Esophagus (tissue), 2 donors: ENCODE measurements around the gene INHBA. TPM values are rescaled to one million over a fixed set of nuclear protein-coding genes. Genes with fewer than 3 reads are reported as not detected.
A peak's percentile ranks its signal among the peaks of the same experiment; 100 is the strongest.

Experiments
- H3K27ac ChIP-seq, 2 donors: one replicate each; pipeline ENCODE4 v1.5.1; 2013; ENCODE audit warnings: low read depth in 2 of 2, mild to moderate bottlenecking in 2 of 2, inconsistent platforms in 1 of 2, low read length in 1 of 2, moderate library complexity in 1 of 2
- H3K27me3 ChIP-seq, 2 donors: one replicate each; pipeline ENCODE4 v1.6.1; 2013; ENCODE audit warnings: low read length in 2 of 2, control low read depth in 1 of 2, mild to moderate bottlenecking in 1 of 2; ENCODE audit not compliant: insufficient read depth in 2 of 2, control insufficient read depth in 1 of 2
- H3K36me3 ChIP-seq, 2 donors: one replicate each; pipeline ENCODE4 v1.6.1; 2013; ENCODE audit warnings: low read length in 1 of 2; ENCODE audit not compliant: control insufficient read depth in 2 of 2, insufficient read depth in 2 of 2
- H3K4me1 ChIP-seq, 2 donors: one replicate each; pipeline ENCODE4 v1.6.1; 2013; ENCODE audit warnings: low read length in 1 of 2; ENCODE audit not compliant: control insufficient read depth in 2 of 2, insufficient read depth in 2 of 2
- H3K4me3 ChIP-seq, 2 donors: one replicate each; pipeline ENCODE4 v1.5.1; 2013; ENCODE audit warnings: low read length in 2 of 2, mild to moderate bottlenecking in 2 of 2, low read depth in 1 of 2, moderate library complexity in 1 of 2
- H3K9me3 ChIP-seq, 2 donors: one replicate each; pipeline ENCODE4 v1.6.1; 2013; ENCODE audit warnings: mild to moderate bottlenecking in 2 of 2, low read depth in 1 of 2, low read length in 1 of 2, moderate library complexity in 1 of 2; ENCODE audit not compliant: control insufficient read depth in 2 of 2, insufficient read depth in 1 of 2
- WGBS, 2 donors: extraction: QIAGEN DNeasy Blood & Tissue Kit; methylation state at CpG; one replicate each; pipeline ENCODE4 v1.1.7; 2013; 5-methylcytosine and 5-hydroxymethylcytosine counted together
- polyA plus RNA-seq, 2 donors: library from polyadenylated mRNA; stranded (reverse); fragments of 200-250 nt; gene quantifications; one replicate each; pipeline ENCODE4 v1.2.3, GENCODE V29; 2013
- donor health status: healthy with polysubstance abuse.
- donor health status: Bipolar disorder and iron deficiency.

The INHBA gene
- polyA plus RNA-seq, 2 donors = 0.42 to 0.61 TPM

DNA sequence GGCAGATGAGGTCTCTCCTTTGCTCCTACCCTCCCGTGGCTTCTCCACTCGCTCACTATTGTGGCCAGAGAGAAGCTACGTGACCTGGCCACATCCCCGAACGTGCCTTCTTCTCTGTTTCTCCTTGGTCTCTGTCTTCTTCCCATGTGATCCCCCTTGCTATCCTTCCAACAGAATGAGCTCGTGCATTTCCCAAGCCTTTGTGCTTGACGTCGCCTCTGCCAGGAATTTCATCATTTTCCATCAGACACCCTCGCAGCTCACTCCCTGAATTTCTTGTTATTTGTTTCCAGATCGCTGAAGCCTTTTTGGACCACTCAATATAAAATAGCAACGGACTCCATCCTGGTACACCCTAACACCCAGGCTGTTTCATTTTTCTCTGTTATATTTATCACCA, 13.8 kb upstream of the INHBA start:
- 70 to 76% methylated on average over 11 of the region's 11 CpGs for WGBS, 2 donors
- H3K36me3 ChIP-seq = no peaks in the 10 kb centered on the region
- H3K4me1 ChIP-seq = no peaks in the 10 kb centered on the region
- H3K27me3 ChIP-seq = peaks cover 0 to 2% of the 10 kb centered on the region in 2 donors
- H3K27ac ChIP-seq = no peak overlapping the region
- no peaks in the 10 kb centered on the region for H3K9me3 ChIP-seq
- no peak overlapping the region for H3K4me3 ChIP-seq

- Histone ChIP-seq H3K9me3 (no peaks in the 10 kb centered on the region), H3K27me3 (no peaks in the 10 kb centered on the region), H3K4me3 (no peak overlapping the region), H3K27ac (no peak overlapping the region), H3K36me3 (no peaks in the 10 kb centered on the region), H3K4me1 (no peaks in the 10 kb centered on the region)
- 82 to 90% methylated on average over 8 of the region's 8 CpGs for WGBS, 2 donors
Observed at GRCh38 chr7:41715000-41715399, 12.1 kb upstream of the INHBA start.

DNA sequence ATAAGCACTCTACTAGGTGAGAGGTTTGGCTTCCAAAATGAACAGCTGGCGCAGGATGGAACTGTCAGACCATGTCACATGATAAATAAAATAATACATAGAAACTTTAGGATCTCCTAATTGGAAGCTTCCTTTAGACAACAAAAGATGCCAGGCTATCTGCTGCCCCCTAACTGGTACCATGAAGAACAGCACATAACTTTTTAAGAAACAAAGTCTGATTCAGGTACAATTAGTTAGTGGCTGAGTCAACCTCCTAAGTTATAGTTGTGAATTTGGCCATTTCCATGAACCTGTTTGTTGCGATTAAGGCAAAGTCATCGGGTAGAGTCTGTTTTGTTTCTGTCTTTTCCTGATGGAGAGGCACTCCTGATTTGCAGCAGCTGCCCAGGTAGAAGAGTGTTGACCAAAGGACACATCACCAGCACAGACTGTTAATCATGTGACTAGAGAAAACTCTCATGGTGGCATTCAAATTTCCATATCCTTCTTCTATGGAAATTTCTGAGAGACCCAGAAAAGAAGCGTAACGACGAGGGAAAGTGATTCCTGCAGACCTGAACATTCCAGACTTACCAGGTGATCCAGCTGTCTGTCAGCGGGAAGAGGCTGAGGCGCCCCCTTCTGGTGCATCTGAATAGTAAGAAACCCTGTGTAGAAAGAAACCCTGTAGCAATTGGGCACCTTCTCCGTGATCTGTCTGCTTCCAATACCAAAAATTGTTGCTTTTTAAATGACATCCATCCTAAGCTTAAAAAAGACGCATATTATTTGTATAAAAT, 8.6 kb upstream of the INHBA start:
- Histone ChIP-seq H3K4me1 (no peaks in the 10 kb centered on the region), H3K4me3 (no peak overlapping the region), H3K36me3 (no peaks in the 10 kb centered on the region), H3K27ac (no peak overlapping the region), H3K27me3 (no peaks in the 10 kb centered on the region), H3K9me3 (no peaks in the 10 kb centered on the region)
- 37 to 50% methylated on average over 10 of the region's 10 CpGs for WGBS, 2 donors

GRCh38 chr7:41710838-41711237, 7.9 kb upstream of the INHBA start:
- WGBS, 2 donors = 70 to 86% methylated on average over 2 of the region's 2 CpGs
- H3K4me1 ChIP-seq = peaks cover 1 to 2% of the 10 kb centered on the region in 2 donors
- no peaks in the 10 kb centered on the region for H3K9me3 ChIP-seq
- H3K36me3 ChIP-seq = no peaks in the 10 kb centered on the region
- H3K27ac ChIP-seq = no peak overlapping the region
- no peak overlapping the region for H3K4me3 ChIP-seq
- H3K27me3 ChIP-seq = no peaks in the 10 kb centered on the region

DNA sequence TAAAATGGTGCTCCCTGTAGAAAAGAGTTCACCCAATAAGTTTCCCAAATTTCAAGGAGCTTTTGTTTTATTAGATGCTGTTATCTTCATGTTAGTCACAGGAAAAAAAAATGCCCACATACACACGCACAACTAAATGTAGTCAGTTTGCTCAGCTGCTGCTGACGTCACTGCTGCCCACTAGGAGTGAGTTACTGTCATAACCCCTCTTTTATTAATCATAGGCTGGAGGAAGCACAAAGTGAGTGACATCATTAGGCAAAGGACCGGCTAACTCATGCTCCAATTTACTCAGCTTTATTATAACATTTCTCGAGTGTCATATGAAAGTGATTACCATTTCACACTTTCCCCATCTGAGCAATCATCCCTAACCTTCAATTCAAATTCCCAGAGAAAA, 6.7 kb upstream of the INHBA start:
- Histone ChIP-seq H3K4me1 (peaks cover 4 to 5% of the 10 kb centered on the region in 2 donors), H3K4me3 (no peak overlapping the region), H3K36me3 (no peaks in the 10 kb centered on the region), H3K27ac (no peak overlapping the region), H3K9me3 (no peaks in the 10 kb centered on the region), H3K27me3 (no peaks in the 10 kb centered on the region)
- 54 to 64% methylated on average over 4 of the region's 4 CpGs for WGBS, 2 donors

GRCh38 chr7:41708581-41709358, 5.9 kb upstream of the INHBA start:
- Histone ChIP-seq H3K4me1 (peaks cover 4 to 5% of the 10 kb centered on the region in 2 donors), H3K27me3 (no peaks in the 10 kb centered on the region), H3K4me3 (no peak overlapping the region), H3K9me3 (no peaks in the 10 kb centered on the region), H3K27ac (no peak overlapping the region), H3K36me3 (no peaks in the 10 kb centered on the region)
- WGBS, 2 donors = 65 to 75% methylated on average over 8 of the region's 8 CpGs

DNA sequence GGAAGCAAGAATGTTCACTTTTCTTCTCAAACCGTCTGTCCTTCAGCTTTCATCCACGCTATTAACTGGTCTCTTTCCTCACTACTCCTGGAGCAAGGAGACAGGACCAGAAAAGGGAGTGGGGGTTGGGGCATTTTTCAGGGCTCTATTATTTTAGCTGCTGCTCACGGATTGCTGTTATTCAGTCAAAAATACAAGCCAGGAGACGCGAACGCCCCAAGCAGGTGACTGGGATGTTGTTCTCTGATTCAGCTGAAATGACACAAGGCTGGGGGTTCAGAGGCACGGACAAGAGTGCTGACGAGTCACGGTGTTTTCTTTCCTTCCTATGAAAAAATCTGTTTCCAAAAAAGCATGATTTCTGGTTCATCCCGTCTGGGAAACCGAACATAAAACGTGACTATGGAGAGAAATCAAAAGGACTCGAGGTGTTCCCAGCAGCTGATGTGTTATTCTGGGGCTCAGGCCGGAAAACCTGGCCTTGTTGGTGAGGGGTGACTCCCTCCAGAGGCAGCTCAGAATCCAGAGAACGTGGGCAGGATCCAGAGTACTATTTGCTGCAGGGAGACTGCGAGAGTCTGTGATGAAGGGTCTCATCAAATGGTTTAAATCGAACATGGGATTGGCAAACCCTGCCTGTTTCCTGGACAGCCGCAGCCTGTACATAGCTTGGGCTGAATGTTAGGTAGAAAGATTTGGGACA, 3.5 kb upstream of the INHBA start:
- Histone ChIP-seq H3K4me1 (peaks cover 4 to 5% of the 10 kb centered on the region in 2 donors), H3K27me3 (no peaks in the 10 kb centered on the region), H3K4me3 (no peak overlapping the region), H3K36me3 (no peaks in the 10 kb centered on the region), H3K27ac (peak overlapping the region in 1 of 2 donors; percentile 75), H3K9me3 (no peaks in the 10 kb centered on the region)
- WGBS, 2 donors = 81 to 82% methylated on average over 18 of the region's 18 CpGs

DNA sequence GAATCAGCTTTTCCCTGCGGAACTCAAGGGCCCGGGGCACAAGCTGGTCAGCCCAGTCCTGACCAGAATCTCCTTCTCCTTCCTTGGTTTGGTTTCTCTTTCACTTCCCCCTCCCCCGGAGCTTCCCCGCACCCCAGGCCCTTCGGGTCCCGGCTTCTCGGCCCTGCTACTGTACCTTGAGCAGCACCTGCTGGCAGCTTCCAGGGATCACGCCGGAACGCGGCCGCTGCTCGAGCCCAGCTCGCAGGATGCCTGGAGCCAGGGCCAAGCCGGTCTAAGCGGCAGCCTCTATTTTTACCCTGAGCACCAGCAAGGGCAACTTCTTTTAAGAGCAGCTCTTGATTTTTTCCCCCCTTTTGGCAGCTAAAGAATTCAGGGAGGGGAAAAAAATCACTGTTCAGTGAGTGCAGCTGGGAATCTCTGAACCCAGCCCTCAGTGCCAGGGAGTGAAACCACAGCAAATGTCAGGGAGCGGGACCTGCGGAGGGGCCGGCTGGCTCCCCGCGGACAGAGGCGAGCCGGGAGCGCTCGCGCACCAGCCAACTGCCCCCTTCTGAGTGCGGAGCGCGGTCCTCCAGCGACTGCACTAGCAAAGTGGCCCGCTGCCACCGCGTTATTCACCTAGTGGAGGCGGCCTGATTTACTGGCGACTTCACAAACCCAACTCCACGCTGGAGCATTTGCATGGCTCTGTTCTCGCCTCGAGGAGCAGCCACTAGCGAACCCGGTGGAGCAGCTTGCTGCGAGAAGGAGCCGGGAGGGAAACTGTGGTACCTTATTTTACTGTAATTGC, 2.4 kb upstream of the INHBA start:
- Histone ChIP-seq H3K4me1 (peaks cover 5% of the 10 kb centered on the region in 2 donors), H3K4me3 (peak overlapping the region; percentile 39 to 49), H3K36me3 (no peaks in the 10 kb centered on the region), H3K27ac (peak overlapping the region; percentile 52 to 78), H3K27me3 (no peaks in the 10 kb centered on the region), H3K9me3 (no peaks in the 10 kb centered on the region)
- WGBS, 2 donors = 1 to 2% methylated on average over 42 of the region's 42 CpGs
